Astrocyte of the spinal cord (primary cell): ENCODE data around the gene GPR78.

ENCODE experiments used
- DNase-seq: peaks from one replicate; pipeline ENCODE4 v3.0.0; 2011; ENCODE audit warnings: low read depth, low spot score
- H3K4me3 ChIP-seq: 2 replicates; pipeline ENCODE4 v1.5.1; 2011; ENCODE audit warnings: low read depth, mild to moderate bottlenecking, low read length, moderate library complexity
- in situ Hi-C: cut with HindIII; loops from 2 replicates; pipeline ENCODE4 v1.10.0; 2017; ENCODE audit warnings: low sequenced_read_pairs
- TF ChIP-seq, protein P1 (sequence below): IDR thresholded peaks from 2 replicates; pipeline ENCODE4 v1.5.1; 2012; ENCODE audit warnings: low read depth, mild to moderate bottlenecking, low read length, inconsistent platforms

Gene GPR78

GRCh38 chr4:8588196-8588470 lies 7.9 kb downstream of the GPR78 start:
- in situ Hi-C loops: no loop called here
- no peak overlapping the region for H3K4me3 ChIP-seq
- no peak for DNase-seq
- TF ChIP-seq, protein P1, sequence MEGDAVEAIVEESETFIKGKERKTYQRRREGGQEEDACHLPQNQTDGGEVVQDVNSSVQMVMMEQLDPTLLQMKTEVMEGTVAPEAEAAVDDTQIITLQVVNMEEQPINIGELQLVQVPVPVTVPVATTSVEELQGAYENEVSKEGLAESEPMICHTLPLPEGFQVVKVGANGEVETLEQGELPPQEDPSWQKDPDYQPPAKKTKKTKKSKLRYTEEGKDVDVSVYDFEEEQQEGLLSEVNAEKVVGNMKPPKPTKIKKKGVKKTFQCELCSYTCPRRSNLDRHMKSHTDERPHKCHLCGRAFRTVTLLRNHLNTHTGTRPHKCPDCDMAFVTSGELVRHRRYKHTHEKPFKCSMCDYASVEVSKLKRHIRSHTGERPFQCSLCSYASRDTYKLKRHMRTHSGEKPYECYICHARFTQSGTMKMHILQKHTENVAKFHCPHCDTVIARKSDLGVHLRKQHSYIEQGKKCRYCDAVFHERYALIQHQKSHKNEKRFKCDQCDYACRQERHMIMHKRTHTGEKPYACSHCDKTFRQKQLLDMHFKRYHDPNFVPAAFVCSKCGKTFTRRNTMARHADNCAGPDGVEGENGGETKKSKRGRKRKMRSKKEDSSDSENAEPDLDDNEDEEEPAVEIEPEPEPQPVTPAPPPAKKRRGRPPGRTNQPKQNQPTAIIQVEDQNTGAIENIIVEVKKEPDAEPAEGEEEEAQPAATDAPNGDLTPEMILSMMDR: no peak

DNA sequence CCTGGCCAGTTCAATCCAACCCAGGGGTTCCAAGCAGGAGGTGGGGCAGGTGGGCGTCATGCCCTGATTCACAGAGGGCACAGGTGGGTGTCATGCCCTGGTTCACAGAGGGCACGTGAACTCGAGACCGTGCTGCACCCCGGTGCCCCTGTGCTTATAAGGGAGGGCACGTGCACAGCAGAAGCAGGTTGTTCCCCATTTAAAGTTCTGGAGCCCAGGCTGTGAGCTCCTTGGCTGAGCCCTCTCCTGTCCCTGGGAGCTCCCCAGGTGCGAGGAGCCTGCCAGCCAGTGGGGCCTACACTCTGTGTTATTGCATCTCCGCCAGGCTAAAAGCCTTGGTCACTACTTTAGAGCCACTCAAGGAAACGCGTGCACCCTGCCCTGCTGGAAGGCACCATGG lies 9.1 kb downstream of the GPR78 start:
- H3K4me3 ChIP-seq: no peak overlapping the region
- in situ Hi-C loops: no loop called here
- no peak for DNase-seq
- TF ChIP-seq, protein P1: no peak

DNA sequence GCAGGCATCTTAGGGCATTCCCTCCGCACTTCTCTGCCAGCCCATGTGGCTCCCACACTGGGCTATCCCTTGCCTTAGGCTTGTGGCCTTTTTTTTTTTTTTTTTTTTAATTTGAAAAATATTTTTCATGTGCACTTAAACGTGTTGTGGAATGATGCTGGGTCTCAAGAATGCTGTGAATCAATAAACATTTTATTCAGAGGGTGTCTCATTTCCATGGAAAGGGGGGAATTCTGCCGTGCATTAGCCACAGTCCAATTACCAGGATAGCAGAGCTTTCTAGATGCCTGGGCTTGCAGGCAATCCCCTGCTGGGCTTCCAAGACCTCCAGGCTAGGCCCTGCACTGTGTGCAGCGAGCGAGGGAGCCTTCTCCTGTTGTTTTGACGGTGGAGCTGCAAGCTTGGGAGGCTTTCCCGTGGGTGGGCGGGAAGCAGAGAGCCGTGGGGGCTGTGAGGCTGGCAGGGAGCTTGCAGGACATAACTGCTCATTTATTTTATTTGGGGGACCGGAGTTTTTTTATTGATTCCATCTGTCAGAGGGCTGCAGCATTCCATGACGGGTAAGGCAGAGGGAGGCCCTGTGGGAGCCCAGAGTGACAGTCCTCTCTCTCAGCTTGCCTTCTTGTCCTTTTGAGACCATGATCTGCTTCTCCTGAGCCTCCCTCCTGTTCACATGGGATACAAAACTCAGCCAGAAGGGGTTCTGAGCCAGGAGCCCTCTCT lies 9.8 kb downstream of the GPR78 start:
- TF ChIP-seq, protein P1: no peak
- DNase-seq: peak; percentile 79
- in situ Hi-C loops: no loop called here
- H3K4me3 ChIP-seq: no peak overlapping the region

GRCh38 chr4:8590546-8590880 lies 10.3 kb downstream of the GPR78 start:
- TF ChIP-seq, protein P1: no peak
- in situ Hi-C loops: no loop called here
- DNase-seq: no peak
- H3K4me3 ChIP-seq: no peak overlapping the region

- in situ Hi-C loops: no loop called here
- TF ChIP-seq, protein P1: no peak
- no peak overlapping the region for H3K4me3 ChIP-seq
- DNase-seq: no peak
Measured at GRCh38 chr4:8591114-8591513, 10.9 kb downstream of the GPR78 start.

DNA sequence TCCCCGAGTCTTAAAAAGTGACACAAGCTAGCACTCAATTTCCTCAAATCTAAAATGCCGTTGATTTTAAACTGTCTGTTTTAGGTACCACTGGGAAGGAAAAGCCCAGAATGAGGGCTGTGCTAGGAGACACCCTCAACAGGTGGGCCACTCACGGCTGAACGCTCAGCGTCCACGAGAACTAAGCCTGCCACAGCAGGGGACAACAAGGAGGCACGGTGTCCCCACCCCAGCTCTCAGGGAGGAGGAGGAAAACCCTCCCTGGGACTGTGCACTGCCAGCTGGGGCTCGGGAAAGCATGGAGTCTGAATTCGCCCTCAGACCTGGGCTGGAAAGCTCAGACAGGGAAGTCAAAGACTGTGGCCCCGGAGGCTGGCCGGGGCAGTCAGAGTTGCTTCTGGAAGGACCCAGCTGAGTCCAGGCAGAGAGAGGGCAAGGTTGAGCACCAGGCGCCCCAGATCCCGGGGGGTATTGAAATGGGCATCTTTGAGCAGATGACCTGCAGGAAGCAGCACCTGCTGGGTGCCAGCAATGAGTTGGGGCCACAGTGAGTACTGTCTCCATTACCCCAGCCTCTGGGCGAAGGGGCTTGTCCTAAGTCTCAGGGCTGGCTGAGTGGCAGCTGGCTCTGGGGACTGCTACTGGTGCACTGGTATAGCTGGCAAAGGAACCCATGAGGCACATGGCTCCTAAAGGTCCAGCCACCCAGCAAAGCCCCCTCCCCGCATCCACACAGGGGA lies 11.6 kb downstream of the GPR78 start:
- TF ChIP-seq, protein P1: no peak
- no peak overlapping the region for H3K4me3 ChIP-seq
- no peak for DNase-seq
- in situ Hi-C loops: no loop called here
